HepG2 (cell line): ENCODE results near the gene CCDC183. TPM values are rescaled to one million over a fixed set of nuclear protein-coding genes. Genes with fewer than 3 reads are reported as not detected.

Experiments used
- ATM ChIP-seq: fragments of 450-650 bp; IDR thresholded peaks from 2 replicates; pipeline ENCODE4 v1.7.1; 2017; ENCODE audit warnings: mild to moderate bottlenecking, borderline replicate concordance
- CBX1 ChIP-seq: IDR thresholded peaks from one replicate; pipeline ENCODE4 v1.6.1; 2016; ENCODE audit warnings: antibody characterized with exemption, low read depth
- FOXM1 ChIP-seq: sonication (generic); formaldehyde crosslinking; IDR thresholded peaks from 2 replicates; pipeline ENCODE4 v1.5.0; 2020; ENCODE audit warnings: missing genetic modification reagents
- HOXA5 ChIP-seq: sonication (generic); formaldehyde crosslinking; IDR thresholded peaks from 2 replicates; pipeline ENCODE4 v1.4.0; 2020; ENCODE audit warnings: missing genetic modification reagents
- KDM6A ChIP-seq: IDR thresholded peaks from 2 replicates; pipeline ENCODE4 v1.6.1; 2016; ENCODE audit warnings: low read depth
- MLXIP ChIP-seq: sonication (generic); formaldehyde crosslinking; IDR thresholded peaks from 2 replicates; pipeline ENCODE4 v1.9.0; 2021; ENCODE audit warnings: missing genetic modification reagents, borderline replicate concordance
- RNF219 ChIP-seq: sonication (generic); formaldehyde crosslinking; IDR thresholded peaks from 2 replicates; pipeline ENCODE4 v1.5.0; 2020; ENCODE audit warnings: mild to moderate bottlenecking, missing genetic modification reagents
- SNRNP70 ChIP-seq: fragments of 200-400 bp; formaldehyde crosslinking; IDR thresholded peaks from 2 replicates; pipeline ENCODE4 v1.6.1; 2017; ENCODE audit warnings: mild to moderate bottlenecking, low read depth, low read length, moderate library complexity
- YY1 ChIP-seq: IDR thresholded peaks from 2 replicates; pipeline ENCODE4 v1.6.1; 2011; ENCODE audit warnings: low read length, low read depth, moderate library complexity, mild to moderate bottlenecking; ENCODE audit not compliant: insufficient read depth, insufficient replicate concordance
- ZNF142 ChIP-seq: sonication (generic); formaldehyde crosslinking; IDR thresholded peaks from 2 replicates; pipeline ENCODE4 v1.4.0; 2020; ENCODE audit warnings: missing genetic modification reagents
- ZNF430 ChIP-seq: sonication (generic); formaldehyde crosslinking; IDR thresholded peaks from 2 replicates; pipeline ENCODE4 v1.9.0; 2021; ENCODE audit warnings: mild to moderate bottlenecking, missing genetic modification reagents
- ZNF569 ChIP-seq: sonication (generic); formaldehyde crosslinking; IDR thresholded peaks from 2 replicates; pipeline ENCODE4 v1.5.0; 2020; ENCODE audit warnings: mild to moderate bottlenecking, missing genetic modification reagents, moderate library complexity, borderline replicate concordance
- ZNF687 ChIP-seq: sonication (generic); formaldehyde crosslinking; IDR thresholded peaks from 2 replicates; pipeline ENCODE4 v1.5.1; 2020; ENCODE audit warnings: mild to moderate bottlenecking, missing genetic modification reagents, moderate library complexity
- ZNF839 ChIP-seq: sonication (generic); formaldehyde crosslinking; IDR thresholded peaks from 2 replicates; pipeline ENCODE4 v1.4.0; 2020; ENCODE audit warnings: missing genetic modification reagents, mild to moderate bottlenecking, borderline replicate concordance
- ZZZ3 ChIP-seq: sonication (generic); formaldehyde crosslinking; IDR thresholded peaks from 2 replicates; pipeline ENCODE4 v1.4.0; 2020; ENCODE audit warnings: missing genetic modification reagents, mild to moderate bottlenecking, borderline replicate concordance
- polyA plus RNA-seq, 8 experiments: library from polyadenylated mRNA; depleted of rRNA in 3 of 8; stranded (reverse) in 7 of 8; unstranded in 1 of 8; fragments of >200 nt; fragmentation: Illumina TruSeq in 4 of 8; extraction: Trizol in 4 of 8; gene quantifications; 2 replicates each; pipeline versions ENCODE4 v1.2.1 to v1.2.3, GENCODE V29; 2011 to 2016; ENCODE audit warnings: low read depth in 4 of 8, missing spikeins in 1 of 8, mixed read lengths in 1 of 8; ENCODE audit not compliant: insufficient read depth in 1 of 8
- total RNA-seq, 5 experiments: library from RNA; depleted of rRNA; stranded (reverse); fragments of >200 nt; fragmentation: Illumina TruSeq; extraction: Trizol; gene quantifications; 2 replicates each; pipeline ENCODE4 v1.2.3, GENCODE V29; 2016; ENCODE audit warnings: low read depth in 1 of 5

Gene CCDC183
- total and polyA plus RNA-seq, 2 of the 13 experiments (the other 11 are each of a cell fraction or from before 2014, with no cell fraction given) = 5.0 to 66.4 TPM

GRCh38 chr9:136777359-136777758 is 18.8 kb upstream of the CCDC183 start (continued):
- TF ChIP-seq ZNF142 (CRISPR knock-in tag) = no peak
- no peak for TF ChIP-seq HOXA5
- TF ChIP-seq FOXM1 = no peak
- peak; percentile 32 for TF ChIP-seq YY1
- TF ChIP-seq ZNF430 (CRISPR knock-in tag) = no peak
- TF ChIP-seq CBX1 = no peak
- no peak for TF ChIP-seq ZZZ3 (CRISPR knock-in tag)
- no peak for TF ChIP-seq SNRNP70
- no peak for TF ChIP-seq KDM6A (CRISPR knock-in tag)
- no peak for TF ChIP-seq ZNF569 (CRISPR knock-in tag)
- TF ChIP-seq ZNF687 (CRISPR knock-in tag) = peak; percentile 74
- no peak for TF ChIP-seq ZNF839 (CRISPR knock-in tag)
- TF ChIP-seq RNF219 (CRISPR knock-in tag) = no peak
- TF ChIP-seq ATM = no peak
- no peak for TF ChIP-seq MLXIP (CRISPR knock-in tag)
